HG03060 (cell line): ENCODE results near the gene BBX.
"Not testable (repeated sequence)": the region's sequence is repeated elsewhere in the genome, so short reads cannot be mapped to it uniquely, and the experiment has no call there.

ENCODE experiments used
- ATAC-seq: cut with Tn5 transposase; IDR thresholded peaks from one replicate; pipeline ENCODE4 v1.9.1; 2021; ENCODE audit warnings: low read depth, moderate number of reproducible peaks; ENCODE audit not compliant: unreplicated experiment

BBX gene

GRCh38 chr3:107676469-107677309, 153.9 kb downstream of the BBX start:
- no peak for ATAC-seq

- ATAC-seq, result no peak
Measured at GRCh38 chr3:107679921-107680320, 157.2 kb downstream of the BBX start.

- ATAC-seq, result no peak
Measured at GRCh38 chr3:107680698-107681097, 157.9 kb downstream of the BBX start.

GRCh38 chr3:107681396-107681795, 158.6 kb downstream of the BBX start:
- no peak for ATAC-seq

GRCh38 chr3:107682580-107682979, 159.8 kb downstream of the BBX start:
- ATAC-seq, result no peak

GRCh38 chr3:107683447-107683846, 160.7 kb downstream of the BBX start:
- no peak for ATAC-seq

- ATAC-seq, result no peak
Measured at GRCh38 chr3:107684431-107684925, 161.7 kb downstream of the BBX start.

GRCh38 chr3:107685383-107685782, 162.6 kb downstream of the BBX start:
- ATAC-seq, result no peak

GRCh38 chr3:107687056-107687581, 164.4 kb downstream of the BBX start:
- ATAC-seq, result no peak

GRCh38 chr3:107689355-107689754, 166.6 kb downstream of the BBX start:
- no peak for ATAC-seq

- ATAC-seq, result no peak
Measured at GRCh38 chr3:107690522-107691138, 167.9 kb downstream of the BBX start.

GRCh38 chr3:107691984-107692383, 169.2 kb downstream of the BBX start:
- not testable (repeated sequence) for ATAC-seq

GRCh38 chr3:107697348-107697747, 174.6 kb downstream of the BBX start:
- not testable (repeated sequence) for ATAC-seq

- ATAC-seq, result not testable (repeated sequence)
Measured at GRCh38 chr3:107697855-107698254, 175.1 kb downstream of the BBX start.

GRCh38 chr3:107699682-107700081, 176.9 kb downstream of the BBX start:
- ATAC-seq, result no peak

GRCh38 chr3:107701299-107701698, 178.5 kb downstream of the BBX start:
- no peak for ATAC-seq

- no peak for ATAC-seq
Measured at GRCh38 chr3:107704477-107704876, 181.7 kb downstream of the BBX start.

GRCh38 chr3:107705046-107705445, 182.3 kb downstream of the BBX start:
- ATAC-seq, result no peak

GRCh38 chr3:107710851-107711250, 188.1 kb downstream of the BBX start:
- ATAC-seq, result no peak

GRCh38 chr3:107716734-107717133, 194.0 kb downstream of the BBX start:
- ATAC-seq, result no peak

GRCh38 chr3:107718547-107718946, 195.8 kb downstream of the BBX start:
- ATAC-seq, result no peak

GRCh38 chr3:107727102-107727501, 204.3 kb downstream of the BBX start:
- ATAC-seq, result no peak
